Measurements from ENCODE around the gene ARHGAP15.

The ARHGAP15 gene

GRCh38 chr2:143688815-143689214, 559.6 kb downstream of the ARHGAP15 start:
- H3K4me1 ChIP-seq (ENCODE audit: control insufficient read depth in 1 of 2, insufficient read depth in 2 of 2, low read length in 2 of 2) = no peaks in the 10 kb centered on the region
- H3K27ac ChIP-seq (ENCODE audit: low read length) = no peak overlapping the region
- H3K27me3 ChIP-seq (ENCODE audit: low read depth, low read length) = no peaks in the 10 kb centered on the region
- H3K36me3 ChIP-seq (ENCODE audit: control insufficient read depth in 1 of 2, insufficient read depth in 2 of 2, low read length in 2 of 2) = no peaks in the 10 kb centered on the region
- H3K9me3 ChIP-seq (ENCODE audit: control insufficient read depth in 1 of 2, low read length in 2 of 2) = no peaks in the 10 kb centered on the region
- no peak overlapping the region for H3K4me3 ChIP-seq (ENCODE audit: low read depth in 1 of 2, low read length in 2 of 2)

- Histone ChIP-seq H3K4me1 (ENCODE audit: control insufficient read depth in 1 of 2, insufficient read depth in 2 of 2, low read length in 2 of 2) (no peaks in the 10 kb centered on the region), H3K27ac (ENCODE audit: low read length) (no peak overlapping the region), H3K4me3 (ENCODE audit: low read depth in 1 of 2, low read length in 2 of 2) (no peak overlapping the region), H3K36me3 (ENCODE audit: control insufficient read depth in 1 of 2, insufficient read depth in 2 of 2, low read length in 2 of 2) (no peaks in the 10 kb centered on the region), H3K27me3 (ENCODE audit: low read depth, low read length) (no peaks in the 10 kb centered on the region), H3K9me3 (ENCODE audit: control insufficient read depth in 1 of 2, low read length in 2 of 2) (no peaks in the 10 kb centered on the region)
Observed at GRCh38 chr2:143689541-143689940, 560.3 kb downstream of the ARHGAP15 start.

- Histone ChIP-seq H3K9me3 (ENCODE audit: control insufficient read depth in 1 of 2, low read length in 2 of 2) (no peaks in the 10 kb centered on the region), H3K27ac (ENCODE audit: low read length) (no peak overlapping the region), H3K4me3 (ENCODE audit: low read depth in 1 of 2, low read length in 2 of 2) (no peak overlapping the region), H3K27me3 (ENCODE audit: low read depth, low read length) (no peaks in the 10 kb centered on the region), H3K4me1 (ENCODE audit: control insufficient read depth in 1 of 2, insufficient read depth in 2 of 2, low read length in 2 of 2) (no peaks in the 10 kb centered on the region), H3K36me3 (ENCODE audit: control insufficient read depth in 1 of 2, insufficient read depth in 2 of 2, low read length in 2 of 2) (no peaks in the 10 kb centered on the region)
Observed at GRCh38 chr2:143690235-143690634, 561.0 kb downstream of the ARHGAP15 start.

GRCh38 chr2:143691121-143691520, 561.9 kb downstream of the ARHGAP15 start:
- H3K27me3 ChIP-seq (ENCODE audit: low read depth, low read length) = no peaks in the 10 kb centered on the region

GRCh38 chr2:143692162-143692561, 562.9 kb downstream of the ARHGAP15 start:
- Histone ChIP-seq H3K4me3 (ENCODE audit: low read depth in 1 of 2, low read length in 2 of 2) (no peak overlapping the region), H3K9me3 (ENCODE audit: control insufficient read depth in 1 of 2, low read length in 2 of 2) (no peaks in the 10 kb centered on the region), H3K27ac (ENCODE audit: low read length) (no peak overlapping the region), H3K4me1 (ENCODE audit: control insufficient read depth in 1 of 2, insufficient read depth in 2 of 2, low read length in 2 of 2) (no peaks in the 10 kb centered on the region), H3K36me3 (ENCODE audit: control insufficient read depth in 1 of 2, insufficient read depth in 2 of 2, low read length in 2 of 2) (no peaks in the 10 kb centered on the region), H3K27me3 (ENCODE audit: low read depth, low read length) (no peaks in the 10 kb centered on the region)

More at GRCh38 chr2:143691121-143691520, 561.9 kb downstream of the ARHGAP15 start:
- Histone ChIP-seq H3K4me3 (ENCODE audit: low read depth in 1 of 2, low read length in 2 of 2) (no peak overlapping the region), H3K9me3 (ENCODE audit: control insufficient read depth in 1 of 2, low read length in 2 of 2) (no peaks in the 10 kb centered on the region), H3K27ac (ENCODE audit: low read length) (no peak overlapping the region), H3K36me3 (ENCODE audit: control insufficient read depth in 1 of 2, insufficient read depth in 2 of 2, low read length in 2 of 2) (no peaks in the 10 kb centered on the region), H3K4me1 (ENCODE audit: control insufficient read depth in 1 of 2, insufficient read depth in 2 of 2, low read length in 2 of 2) (no peaks in the 10 kb centered on the region)

GRCh38 chr2:143692967-143693366, 563.7 kb downstream of the ARHGAP15 start:
- Histone ChIP-seq H3K4me1 (ENCODE audit: control insufficient read depth in 1 of 2, insufficient read depth in 2 of 2, low read length in 2 of 2) (no peaks in the 10 kb centered on the region), H3K36me3 (ENCODE audit: control insufficient read depth in 1 of 2, insufficient read depth in 2 of 2, low read length in 2 of 2) (no peaks in the 10 kb centered on the region), H3K4me3 (ENCODE audit: low read depth in 1 of 2, low read length in 2 of 2) (no peak overlapping the region), H3K27me3 (ENCODE audit: low read depth, low read length) (no peaks in the 10 kb centered on the region), H3K27ac (ENCODE audit: low read length) (no peak overlapping the region), H3K9me3 (ENCODE audit: control insufficient read depth in 1 of 2, low read length in 2 of 2) (no peaks in the 10 kb centered on the region)

- H3K27ac ChIP-seq (ENCODE audit: low read length) = no peak overlapping the region
- no peaks in the 10 kb centered on the region for H3K9me3 ChIP-seq (ENCODE audit: control insufficient read depth in 1 of 2, low read length in 2 of 2)
- no peaks in the 10 kb centered on the region for H3K27me3 ChIP-seq (ENCODE audit: low read depth, low read length)
- H3K36me3 ChIP-seq (ENCODE audit: control insufficient read depth in 1 of 2, insufficient read depth in 2 of 2, low read length in 2 of 2) = no peaks in the 10 kb centered on the region
- no peaks in the 10 kb centered on the region for H3K4me1 ChIP-seq (ENCODE audit: control insufficient read depth in 1 of 2, insufficient read depth in 2 of 2, low read length in 2 of 2)
- H3K4me3 ChIP-seq (ENCODE audit: low read depth in 1 of 2, low read length in 2 of 2) = no peak overlapping the region
Observed at GRCh38 chr2:143694335-143694734, 565.1 kb downstream of the ARHGAP15 start.

GRCh38 chr2:143696651-143697050, 567.4 kb downstream of the ARHGAP15 start:
- Histone ChIP-seq H3K4me3 (ENCODE audit: low read depth in 1 of 2, low read length in 2 of 2) (no peak overlapping the region), H3K36me3 (ENCODE audit: control insufficient read depth in 1 of 2, insufficient read depth in 2 of 2, low read length in 2 of 2) (no peaks in the 10 kb centered on the region), H3K27ac (ENCODE audit: low read length) (no peak overlapping the region), H3K9me3 (ENCODE audit: control insufficient read depth in 1 of 2, low read length in 2 of 2) (no peaks in the 10 kb centered on the region), H3K27me3 (ENCODE audit: low read depth, low read length) (no peaks in the 10 kb centered on the region), H3K4me1 (ENCODE audit: control insufficient read depth in 1 of 2, insufficient read depth in 2 of 2, low read length in 2 of 2) (no peaks in the 10 kb centered on the region)

GRCh38 chr2:143697744-143698143, 568.5 kb downstream of the ARHGAP15 start:
- Histone ChIP-seq H3K27me3 (ENCODE audit: low read depth, low read length) (no peaks in the 10 kb centered on the region), H3K36me3 (ENCODE audit: control insufficient read depth in 1 of 2, insufficient read depth in 2 of 2, low read length in 2 of 2) (no peaks in the 10 kb centered on the region), H3K9me3 (ENCODE audit: control insufficient read depth in 1 of 2, low read length in 2 of 2) (no peaks in the 10 kb centered on the region), H3K4me3 (ENCODE audit: low read depth in 1 of 2, low read length in 2 of 2) (no peak overlapping the region), H3K27ac (ENCODE audit: low read length) (no peak overlapping the region), H3K4me1 (ENCODE audit: control insufficient read depth in 1 of 2, insufficient read depth in 2 of 2, low read length in 2 of 2) (no peaks in the 10 kb centered on the region)

- no peaks in the 10 kb centered on the region for H3K36me3 ChIP-seq (ENCODE audit: control insufficient read depth in 1 of 2, insufficient read depth in 2 of 2, low read length in 2 of 2)
- no peak overlapping the region for H3K4me3 ChIP-seq (ENCODE audit: low read depth in 1 of 2, low read length in 2 of 2)
- H3K4me1 ChIP-seq (ENCODE audit: control insufficient read depth in 1 of 2, insufficient read depth in 2 of 2, low read length in 2 of 2) = no peaks in the 10 kb centered on the region
- H3K9me3 ChIP-seq (ENCODE audit: control insufficient read depth in 1 of 2, low read length in 2 of 2) = no peaks in the 10 kb centered on the region
- H3K27me3 ChIP-seq (ENCODE audit: low read depth, low read length) = no peaks in the 10 kb centered on the region
- H3K27ac ChIP-seq (ENCODE audit: low read length) = no peak overlapping the region
Observed at GRCh38 chr2:143698352-143698751, 569.1 kb downstream of the ARHGAP15 start.

- Histone ChIP-seq H3K36me3 (ENCODE audit: control insufficient read depth in 1 of 2, insufficient read depth in 2 of 2, low read length in 2 of 2) (peaks cover 0 to 1% of the 10 kb centered on the region in 2 donors), H3K27me3 (ENCODE audit: low read depth, low read length) (no peaks in the 10 kb centered on the region), H3K4me1 (ENCODE audit: control insufficient read depth in 1 of 2, insufficient read depth in 2 of 2, low read length in 2 of 2) (no peaks in the 10 kb centered on the region), H3K9me3 (ENCODE audit: control insufficient read depth in 1 of 2, low read length in 2 of 2) (no peaks in the 10 kb centered on the region), H3K27ac (ENCODE audit: low read length) (no peak overlapping the region), H3K4me3 (ENCODE audit: low read depth in 1 of 2, low read length in 2 of 2) (no peak overlapping the region)
Observed at GRCh38 chr2:143698888-143699570, 569.8 kb downstream of the ARHGAP15 start.

GRCh38 chr2:143700865-143701264, 571.6 kb downstream of the ARHGAP15 start:
- H3K27ac ChIP-seq (ENCODE audit: low read length) = no peak overlapping the region
- no peak overlapping the region for H3K4me3 ChIP-seq (ENCODE audit: low read depth in 1 of 2, low read length in 2 of 2)

More at GRCh38 chr2:143700865-143701264, 571.6 kb downstream of the ARHGAP15 start:
- peaks cover 0 to 5% of the 10 kb centered on the region in 2 donors for H3K36me3 ChIP-seq (ENCODE audit: control insufficient read depth in 1 of 2, insufficient read depth in 2 of 2, low read length in 2 of 2)
- H3K9me3 ChIP-seq (ENCODE audit: control insufficient read depth in 1 of 2, low read length in 2 of 2) = no peaks in the 10 kb centered on the region
- H3K4me1 ChIP-seq (ENCODE audit: control insufficient read depth in 1 of 2, insufficient read depth in 2 of 2, low read length in 2 of 2) = no peaks in the 10 kb centered on the region
- H3K27me3 ChIP-seq (ENCODE audit: low read depth, low read length) = no peaks in the 10 kb centered on the region

All from muscle layer of duodenum (tissue), 2 donors.